ENCODE data around the gene MYO7A. TPM values are rescaled to one million over a fixed set of nuclear protein-coding genes. Genes with fewer than 3 reads are reported as not detected.

MYO7A gene
- total RNA-seq, 1 donor from 2014 or later, result 0.23 TPM

DNA sequence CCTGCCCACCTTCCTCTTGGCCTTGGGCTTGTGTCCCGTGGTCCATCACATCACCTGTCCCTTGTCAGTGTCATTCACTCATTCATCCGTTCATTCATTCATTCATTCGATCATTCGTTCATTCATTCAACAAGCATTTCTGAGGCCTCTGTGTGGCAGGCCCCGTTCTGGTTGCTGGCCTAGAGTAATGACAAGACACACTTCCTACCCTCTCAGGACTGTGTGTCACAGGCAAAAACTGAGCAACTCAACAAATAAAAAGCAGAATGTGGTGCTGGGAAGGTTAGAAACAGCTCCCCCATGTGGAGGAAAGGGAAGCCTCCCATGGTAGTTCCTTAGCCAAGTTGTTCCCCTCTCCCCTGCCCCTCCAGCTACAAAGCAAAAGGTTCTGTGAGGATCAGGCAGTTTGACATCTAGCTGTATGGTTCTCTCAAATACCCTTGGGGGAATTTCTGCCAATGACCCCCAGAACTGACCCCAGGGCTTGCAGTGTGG is 27.0 kb upstream of the MYO7A start:
- TF ChIP-seq, protein P1, sequence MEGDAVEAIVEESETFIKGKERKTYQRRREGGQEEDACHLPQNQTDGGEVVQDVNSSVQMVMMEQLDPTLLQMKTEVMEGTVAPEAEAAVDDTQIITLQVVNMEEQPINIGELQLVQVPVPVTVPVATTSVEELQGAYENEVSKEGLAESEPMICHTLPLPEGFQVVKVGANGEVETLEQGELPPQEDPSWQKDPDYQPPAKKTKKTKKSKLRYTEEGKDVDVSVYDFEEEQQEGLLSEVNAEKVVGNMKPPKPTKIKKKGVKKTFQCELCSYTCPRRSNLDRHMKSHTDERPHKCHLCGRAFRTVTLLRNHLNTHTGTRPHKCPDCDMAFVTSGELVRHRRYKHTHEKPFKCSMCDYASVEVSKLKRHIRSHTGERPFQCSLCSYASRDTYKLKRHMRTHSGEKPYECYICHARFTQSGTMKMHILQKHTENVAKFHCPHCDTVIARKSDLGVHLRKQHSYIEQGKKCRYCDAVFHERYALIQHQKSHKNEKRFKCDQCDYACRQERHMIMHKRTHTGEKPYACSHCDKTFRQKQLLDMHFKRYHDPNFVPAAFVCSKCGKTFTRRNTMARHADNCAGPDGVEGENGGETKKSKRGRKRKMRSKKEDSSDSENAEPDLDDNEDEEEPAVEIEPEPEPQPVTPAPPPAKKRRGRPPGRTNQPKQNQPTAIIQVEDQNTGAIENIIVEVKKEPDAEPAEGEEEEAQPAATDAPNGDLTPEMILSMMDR (conservative IDR thresholded peaks at IDR 0.05; ENCODE audit: low read depth, low read length), result peak; percentile 71
- DNase-seq (ENCODE audit: low read depth), result no peak
- H3K4me3 ChIP-seq (ENCODE audit: low read depth, low read length), result no peak overlapping the region

DNA sequence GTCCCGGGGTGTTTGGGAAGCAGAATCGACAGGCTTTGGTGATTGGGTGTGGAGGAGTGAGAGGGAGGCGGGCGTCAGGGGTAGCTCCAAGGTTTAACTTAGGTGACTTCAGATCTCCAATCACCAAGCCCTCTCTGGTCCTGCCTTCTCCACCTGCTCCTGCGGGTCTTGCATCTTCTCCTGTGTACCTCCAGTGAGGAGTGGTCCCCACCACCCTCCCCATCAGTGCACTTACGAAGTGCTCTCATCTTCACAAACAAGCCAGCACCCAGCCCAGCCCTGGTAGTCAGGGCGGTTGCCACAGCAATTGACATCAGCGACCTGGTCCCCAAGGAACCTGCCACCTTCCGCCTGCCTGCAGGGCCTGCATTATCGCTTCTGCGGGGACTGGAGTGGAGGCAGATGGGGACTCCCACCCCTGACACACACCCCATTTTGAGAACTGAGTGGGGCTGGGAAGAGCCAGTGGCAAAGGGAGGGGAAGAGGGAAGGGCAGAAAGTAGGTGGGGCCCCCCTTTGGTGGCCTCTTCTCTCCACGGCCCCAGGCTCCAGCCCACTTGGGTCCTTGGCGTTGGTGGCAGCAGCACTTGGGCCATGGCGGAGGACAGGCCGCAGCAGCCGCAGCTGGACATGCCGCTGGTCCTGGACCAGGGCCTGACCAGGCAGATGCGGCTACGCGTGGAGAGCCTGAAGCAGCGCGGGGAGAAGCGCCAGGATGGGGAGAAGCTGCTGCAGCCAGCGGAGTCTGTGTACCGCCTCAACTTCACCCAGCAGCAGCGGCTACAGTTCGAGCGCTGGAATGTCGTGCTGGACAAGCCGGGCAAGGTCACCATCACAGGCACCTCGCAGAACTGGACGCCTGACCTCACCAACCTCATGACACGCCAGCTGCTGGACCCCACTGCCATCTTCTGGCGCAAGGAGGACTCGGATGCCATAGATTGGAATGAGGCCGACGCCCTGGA is 25.5 kb upstream of the MYO7A start, which contains the start of gene OMP:
Gene OMP, plus strand, starts transcription at position 595 of the 965 bp plus-strand sequence. Its CDS starts 0 bp downstream, at position 595.
- no peak for DNase-seq (ENCODE audit: low read depth)
- H3K4me3 ChIP-seq (ENCODE audit: low read depth, low read length), result no peak within 1 kb of the TSS

DNA sequence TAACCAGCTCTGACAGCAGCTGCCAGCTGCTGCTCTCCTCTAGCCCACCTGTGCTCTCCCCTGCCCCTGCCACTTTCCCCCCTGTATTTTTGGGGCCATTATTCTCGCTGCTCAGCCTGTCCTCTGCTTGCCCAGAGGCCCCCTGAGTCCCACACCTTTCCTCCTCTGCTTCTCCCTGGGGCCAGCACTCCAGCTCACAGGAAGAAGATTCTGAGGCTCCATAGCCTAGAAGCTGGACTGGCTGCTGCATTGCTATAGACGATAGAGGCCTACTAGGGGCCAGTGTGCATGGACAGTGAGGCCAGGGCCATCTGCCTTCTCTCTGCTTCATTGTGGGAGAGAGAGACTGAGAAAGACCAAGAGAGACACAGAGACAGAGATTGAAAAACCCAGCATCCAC is 24.7 kb upstream of the MYO7A start:
- no peak overlapping the region for H3K4me3 ChIP-seq (ENCODE audit: low read depth, low read length)
- TF ChIP-seq, protein P1 (conservative IDR thresholded peaks at IDR 0.05; ENCODE audit: low read depth, low read length), result no peak
- DNase-seq (ENCODE audit: low read depth), result no peak

More for the DNA sequence above, 25.5 kb upstream of the MYO7A start, which contains the start of gene OMP:
- TF ChIP-seq, protein P1 (conservative IDR thresholded peaks at IDR 0.05; ENCODE audit: low read depth, low read length), result no peak

DNA sequence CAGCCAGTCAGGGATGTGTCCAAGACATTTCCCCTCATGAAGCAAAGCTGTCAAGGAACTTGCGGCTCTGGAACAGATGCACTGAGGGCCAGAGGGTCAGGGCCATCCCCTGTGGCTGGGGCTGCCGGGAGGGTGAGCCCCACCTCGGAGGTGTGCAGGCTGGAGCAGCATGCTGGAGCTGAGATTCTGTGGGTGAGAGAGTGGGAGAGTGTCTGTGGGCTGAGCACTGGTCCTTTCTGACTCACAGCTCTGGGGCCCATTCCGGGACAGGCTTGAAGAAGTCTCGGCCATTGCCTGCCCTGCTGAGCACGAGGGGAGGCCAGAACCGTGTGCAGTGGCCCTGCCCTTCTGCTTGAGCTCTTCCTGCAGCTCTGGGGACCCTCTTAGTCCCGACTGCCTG is 23.3 kb upstream of the MYO7A start:
- no peak for DNase-seq (ENCODE audit: low read depth)
- no peak overlapping the region for H3K4me3 ChIP-seq (ENCODE audit: low read depth, low read length)
- TF ChIP-seq, protein P1 (conservative IDR thresholded peaks at IDR 0.05; ENCODE audit: low read depth, low read length), result no peak

DNA sequence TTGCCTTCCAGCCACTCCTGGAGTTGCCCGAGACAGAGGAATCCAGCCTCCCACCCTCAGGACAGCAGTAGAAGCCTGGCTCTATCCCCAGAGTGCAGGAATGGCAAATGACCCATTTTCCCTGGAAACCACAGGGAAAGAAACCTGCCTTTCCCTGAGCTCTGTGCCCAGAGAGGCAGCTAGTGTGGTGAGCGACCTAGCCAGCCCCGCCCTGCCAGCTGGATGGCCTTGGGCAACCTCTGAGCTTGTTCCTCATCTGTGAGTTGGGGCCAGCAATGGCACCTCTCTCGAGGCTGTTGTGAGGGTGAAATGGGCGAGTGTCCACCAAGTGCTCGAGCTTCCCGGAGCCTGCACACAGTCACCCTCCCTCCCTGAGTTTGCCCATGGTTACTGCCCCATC is 21.7 kb upstream of the MYO7A start:
- DNase-seq (ENCODE audit: low read depth), result no peak
- TF ChIP-seq, protein P1 (conservative IDR thresholded peaks at IDR 0.05; ENCODE audit: low read depth, low read length), result no peak
- no peak overlapping the region for H3K4me3 ChIP-seq (ENCODE audit: low read depth, low read length)

DNA sequence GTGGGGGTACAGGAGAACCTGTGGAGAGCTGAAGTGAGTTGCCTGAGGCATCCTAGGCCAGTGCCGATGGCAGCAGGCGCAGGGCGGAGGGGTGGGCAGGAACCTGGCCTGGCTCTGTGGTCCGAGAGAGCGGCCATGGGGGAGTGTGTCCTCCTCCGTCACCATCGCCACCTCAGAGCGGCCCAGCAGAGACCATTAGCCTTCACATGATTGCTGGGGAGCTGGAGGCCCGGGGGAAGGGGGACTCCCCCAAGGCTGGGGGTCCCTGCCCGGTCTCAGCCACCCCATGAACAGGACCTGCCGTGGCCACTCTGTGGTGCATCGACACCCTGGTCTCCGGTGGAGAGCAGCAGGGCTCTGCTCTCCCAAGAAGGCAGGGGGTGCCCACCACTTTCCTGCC is 21.3 kb upstream of the MYO7A start:
- TF ChIP-seq, protein P1 (conservative IDR thresholded peaks at IDR 0.05; ENCODE audit: low read depth, low read length), result no peak
- no peak overlapping the region for H3K4me3 ChIP-seq (ENCODE audit: low read depth, low read length)
- no peak for DNase-seq (ENCODE audit: low read depth)

Data from epithelial cell of proximal tubule (primary cell).